AG20443 (cell line): ENCODE data around the gene AVPI1.
"Not testable (repeated sequence)": the region's sequence is repeated elsewhere in the genome, so short reads cannot be mapped to it uniquely, and the experiment has no call there.

Experiments
- DNase-seq: peaks from one replicate; pipeline ENCODE4 v3.0.0; 2012; ENCODE audit warnings: low spot score, mixed read lengths

AVPI1 gene

DNA sequence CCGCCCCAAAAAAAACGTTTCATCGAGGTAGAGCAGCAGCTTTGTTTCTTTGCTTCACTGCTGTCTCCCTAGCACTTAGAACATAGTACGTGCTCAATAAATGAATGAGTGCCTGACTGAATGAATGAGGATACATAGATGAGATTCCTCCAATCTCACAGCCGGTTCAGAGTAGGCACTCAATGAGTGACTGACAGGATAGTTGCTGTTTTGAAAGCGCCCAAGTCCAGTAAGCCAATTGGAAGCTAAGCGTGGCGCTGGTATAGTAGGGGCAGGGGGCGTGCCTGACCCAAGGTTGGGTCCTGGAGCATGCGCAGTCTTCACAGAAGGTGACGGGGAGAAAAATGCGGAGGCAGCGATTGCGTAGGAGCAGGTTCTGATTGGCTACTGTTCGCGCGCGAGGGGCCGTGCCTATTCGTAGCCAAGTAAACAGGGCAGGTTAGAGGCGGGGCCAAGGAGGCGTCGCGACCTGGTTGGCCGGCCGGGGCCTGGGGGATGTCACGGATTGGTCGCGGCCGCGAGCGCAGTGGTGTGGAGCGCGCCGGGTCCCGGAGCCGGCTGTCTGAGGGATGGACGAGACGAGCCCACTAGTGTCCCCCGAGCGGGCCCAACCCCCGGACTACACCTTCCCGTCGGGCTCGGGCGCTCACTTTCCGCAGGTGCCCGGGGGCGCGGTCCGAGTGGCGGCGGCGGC, 46.7 kb downstream of the AVPI1 start, which contains the start of gene PI4K2A:
TSS of gene PI4K2A (plus strand) at position 498 of the 694 bp plus-strand sequence. CDS start at position 570, 72 bp downstream.
- peak; percentile 99 for DNase-seq

DNA sequence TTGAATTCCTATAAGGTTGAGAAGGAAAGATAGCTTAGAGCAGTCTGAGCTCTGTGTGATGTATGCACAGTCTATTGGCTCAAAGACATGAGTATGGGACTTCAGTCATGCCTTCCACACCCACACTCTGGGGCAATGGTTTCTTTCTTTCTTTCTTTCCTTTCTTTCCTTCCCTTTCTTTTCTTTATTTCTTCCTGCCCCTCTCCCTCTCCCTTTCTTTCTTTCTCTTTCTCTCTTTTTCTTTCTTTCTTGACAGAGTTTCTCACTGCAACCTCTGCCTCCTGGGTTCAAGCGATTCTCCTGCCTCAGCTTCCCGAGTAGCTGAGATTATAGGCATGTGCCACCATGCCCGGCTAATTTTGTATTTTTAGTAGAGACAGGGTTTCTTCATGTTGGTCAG, 48.0 kb downstream of the AVPI1 start:
- not testable (repeated sequence) for DNase-seq

DNA sequence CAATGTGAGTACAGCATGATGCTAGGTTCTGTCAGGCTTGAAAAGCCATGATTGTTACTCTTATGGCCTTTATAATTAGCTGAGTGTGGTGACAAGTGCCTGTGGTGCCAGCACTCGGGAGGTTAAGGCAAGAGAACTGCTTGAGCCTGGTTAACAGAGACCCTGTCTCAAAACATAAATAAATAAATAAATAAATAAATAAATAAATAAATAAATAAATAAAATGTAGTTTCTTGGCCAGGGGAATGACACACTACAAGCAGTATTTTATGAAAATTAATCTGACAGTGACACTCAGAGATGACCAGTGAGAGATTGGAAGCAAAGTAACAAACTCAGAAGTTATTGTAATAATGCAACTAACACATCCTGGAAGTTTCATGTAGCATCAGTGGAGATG, 51.5 kb downstream of the AVPI1 start:
- no peak for DNase-seq

DNA sequence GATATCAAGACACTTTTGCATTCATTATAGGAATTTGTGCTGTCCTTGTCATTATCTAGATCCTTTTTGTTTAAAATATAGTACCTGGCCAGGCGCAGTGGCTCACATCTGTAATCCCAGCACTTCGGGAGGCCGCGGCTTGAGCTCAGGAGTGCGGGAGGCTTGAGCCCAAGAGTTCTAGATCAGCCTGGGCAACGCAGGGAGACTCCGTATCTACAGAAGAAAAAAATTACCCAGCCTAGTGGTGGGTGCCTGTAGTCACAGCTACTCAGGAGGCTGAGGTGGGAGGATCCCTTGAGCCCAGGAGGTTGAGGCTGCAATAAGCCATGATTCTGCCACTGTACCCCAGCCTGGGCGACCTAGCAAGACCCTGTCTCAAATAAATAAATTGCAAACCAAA, 53.1 kb downstream of the AVPI1 start:
- no peak for DNase-seq

DNA sequence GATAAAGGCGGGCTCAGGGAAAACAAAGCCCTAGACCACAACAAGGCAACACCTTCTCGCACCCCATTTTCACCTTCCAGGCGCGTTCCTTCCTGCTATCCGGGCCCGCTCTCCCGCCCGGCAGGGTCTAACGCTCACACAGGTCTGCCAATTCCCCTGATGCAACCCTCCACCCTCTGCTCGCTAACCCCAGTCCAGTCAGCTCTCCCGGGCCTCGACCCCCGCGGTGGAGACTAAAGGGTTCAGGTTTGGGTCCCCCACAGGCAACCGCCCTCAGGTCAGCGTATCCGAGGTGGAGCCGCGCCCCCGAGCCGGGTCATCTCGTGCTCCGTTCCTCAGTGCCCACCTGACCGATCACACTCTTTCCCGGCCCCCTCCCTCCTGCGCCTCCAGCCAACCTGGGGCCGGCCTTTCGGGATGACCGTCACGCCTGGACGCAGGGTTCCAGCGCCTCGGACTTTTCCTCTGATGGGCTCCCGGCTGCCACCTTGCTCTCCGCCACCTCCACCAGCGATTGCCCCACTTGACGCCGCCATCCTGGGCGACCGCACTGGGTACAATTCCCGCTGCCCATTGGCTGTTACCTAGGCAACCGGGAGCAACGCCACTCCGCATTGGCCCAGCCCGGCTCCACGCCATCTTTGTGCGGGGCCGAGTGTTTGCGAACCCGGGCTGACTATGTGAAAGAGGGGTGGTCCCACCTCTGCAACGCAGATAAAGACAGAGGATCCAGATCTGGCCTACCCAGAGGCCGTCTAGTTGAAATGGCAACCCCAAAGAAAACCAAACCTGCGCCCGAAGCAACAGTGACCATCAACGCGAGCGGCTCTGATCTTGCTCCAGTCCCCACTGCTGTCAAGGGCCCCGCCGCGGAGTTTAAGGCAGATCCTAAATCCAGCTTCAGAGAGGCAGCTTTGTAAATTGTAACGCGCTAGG, 53.8 kb downstream of the AVPI1 start, which contains the start of gene MORN4:
TSS of gene MORN4 (minus strand) at position 552 of the 936 bp plus-strand sequence. CDS start 13,847 bp downstream, outside the sequence.
- peak; percentile 97 for DNase-seq

DNA sequence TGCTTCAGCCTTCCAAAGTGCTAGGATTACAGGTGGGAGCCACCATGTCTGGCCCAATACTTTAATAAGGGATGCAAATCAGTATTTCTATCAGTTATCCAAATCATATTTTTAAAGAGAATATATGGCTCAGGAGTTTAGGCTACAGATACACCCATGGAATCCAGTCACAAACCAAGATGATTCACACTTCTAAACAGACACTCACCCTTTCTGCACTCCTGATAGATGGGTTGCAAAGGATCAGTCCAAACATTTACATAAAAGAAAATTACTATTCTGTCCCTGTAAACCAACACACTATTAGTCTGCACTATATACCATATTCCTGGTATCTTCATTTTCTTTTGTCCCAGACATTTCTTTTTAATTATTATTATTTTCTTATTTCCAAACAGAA, 55.9 kb downstream of the AVPI1 start:
- DNase-seq: no peak

DNA sequence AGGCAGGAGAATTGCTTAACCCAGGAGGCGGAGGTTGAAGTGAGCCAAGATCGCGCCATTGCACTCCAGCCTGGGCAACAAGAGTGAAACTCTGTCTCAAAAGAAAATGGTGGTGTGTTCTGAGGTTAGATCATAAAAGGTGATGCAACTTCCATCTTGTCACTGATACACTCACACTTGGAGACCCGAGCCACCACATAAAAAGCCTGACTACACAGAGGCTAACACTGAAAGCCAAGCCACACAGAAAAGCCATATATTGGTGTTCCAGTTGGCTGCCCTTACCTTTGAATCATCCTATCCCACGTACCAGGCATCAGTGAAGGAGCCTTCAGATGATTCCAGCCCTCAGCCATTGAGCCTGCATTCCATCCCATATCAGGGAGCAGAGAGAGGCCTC, 57.8 kb downstream of the AVPI1 start:
- no peak for DNase-seq

DNA sequence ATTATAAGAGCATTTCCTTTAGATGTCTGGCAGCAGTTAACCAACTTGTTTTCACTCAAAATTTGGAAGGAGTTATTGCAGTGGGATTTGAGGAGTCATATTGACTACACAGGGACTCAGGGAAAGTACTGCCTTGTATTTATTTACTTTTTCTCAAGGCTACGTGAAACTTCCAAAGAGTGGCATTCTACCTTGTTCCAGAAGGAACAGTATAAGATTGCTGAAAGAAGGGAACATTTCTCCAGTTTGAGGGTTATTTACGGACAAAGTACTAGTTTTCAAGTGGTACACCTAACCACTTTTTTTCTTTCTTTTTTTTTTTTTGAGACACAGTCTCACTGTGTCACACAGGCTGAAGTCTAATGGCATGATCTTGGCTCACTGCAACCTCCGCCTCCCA, 58.8 kb downstream of the AVPI1 start:
- DNase-seq: no peak

DNA sequence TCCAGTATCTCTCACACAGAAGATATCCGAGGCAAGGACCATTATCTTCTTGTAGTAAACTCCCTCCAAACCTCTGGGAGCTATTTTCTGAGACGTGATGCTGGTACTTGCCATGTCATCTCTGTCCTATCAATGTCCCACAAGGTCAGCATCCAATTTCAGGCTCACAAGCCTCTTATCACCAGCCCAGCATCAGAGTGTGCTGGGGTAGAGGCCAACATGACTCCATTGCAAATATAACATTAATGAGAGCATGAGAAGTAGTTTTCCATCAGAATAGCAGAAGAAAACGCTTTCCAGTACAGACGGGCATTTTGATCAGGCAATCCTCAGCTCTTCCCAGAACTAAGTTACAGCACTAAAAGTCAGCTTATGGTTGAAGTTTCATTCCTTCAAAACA, 59.3 kb downstream of the AVPI1 start:
- DNase-seq: no peak
